Activated T-cell treated with anti-CD3 and anti-CD28 coated beads for 1 hour (primary cell): ENCODE measurements around the gene MKS1.
A peak's percentile ranks its signal among the peaks of the same experiment; 100 is the strongest.

ENCODE experiments used
- DNase-seq: peaks from one replicate; pipeline ENCODE4 v3.0.0-alpha.2; 2020; ENCODE audit warnings: low read depth

MKS1 gene

DNA sequence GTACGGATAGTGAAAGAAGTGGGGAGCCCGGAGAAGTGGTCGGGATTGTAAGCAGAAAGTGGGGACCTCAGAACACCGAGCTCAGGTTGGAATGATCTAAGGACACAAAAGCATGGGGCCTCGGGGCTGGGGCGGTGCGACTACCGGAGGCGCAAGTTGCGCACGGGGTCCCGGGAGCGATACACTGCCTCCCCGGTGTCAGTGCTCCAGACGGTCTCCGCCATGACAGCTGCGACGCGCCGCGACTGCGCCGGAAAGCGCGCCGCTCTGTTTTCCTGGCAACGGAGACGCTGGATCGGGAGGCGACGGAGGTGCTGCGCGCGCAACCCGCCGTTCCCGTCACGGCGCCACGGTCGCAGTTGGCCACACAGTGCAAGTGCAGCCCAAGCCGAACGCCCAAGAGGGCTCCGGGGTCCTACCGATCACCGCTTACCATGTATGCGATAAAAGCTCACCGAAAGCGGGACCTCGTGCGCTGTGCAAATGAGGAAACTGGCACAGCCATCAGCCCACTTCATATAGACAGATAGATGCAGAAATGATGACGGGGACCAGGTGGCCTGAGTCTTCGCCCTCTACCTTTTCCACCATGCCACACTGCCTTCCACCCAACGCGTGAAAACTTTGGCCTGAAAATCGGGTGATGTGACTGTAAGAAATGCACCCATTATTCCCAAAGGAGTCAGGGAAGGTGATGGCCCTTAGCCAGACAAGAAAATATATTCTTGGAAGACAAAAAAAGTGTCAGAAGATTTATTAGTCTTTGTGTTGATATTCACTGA, at the start of gene MKS1:
Gene MKS1 (minus strand): TSS at position 249 of the 782 bp plus-strand sequence. CDS start 25 bp downstream, at position 224.
- DNase-seq = peak; percentile 92

DNA sequence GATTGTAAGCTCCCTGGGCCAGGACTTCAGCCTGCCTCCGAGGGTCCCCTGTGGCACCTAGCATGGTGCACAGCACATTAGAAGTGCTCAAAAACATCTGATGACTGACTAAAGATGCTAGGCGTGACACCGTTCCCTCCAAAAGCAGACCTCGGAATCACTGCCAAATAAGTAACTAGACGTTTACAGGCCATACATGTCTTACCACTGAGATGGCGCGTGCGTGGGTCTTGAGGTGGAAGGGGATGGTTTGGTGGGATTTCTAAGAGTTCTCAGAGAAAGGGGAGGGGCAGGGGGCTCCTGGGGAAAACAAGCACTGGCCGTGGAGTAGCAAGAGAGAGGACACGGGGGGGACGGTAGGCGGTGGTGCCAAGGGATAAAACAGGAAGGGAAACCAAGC, 49.3 kb upstream of the MKS1 start:
- DNase-seq = no peak

- DNase-seq = no peak
These were observed 48.6 kb upstream of the MKS1 start for GRCh38 chr17:58267347-58268324.

- no peak for DNase-seq
These were observed 47.1 kb upstream of the MKS1 start for GRCh38 chr17:58265902-58266875.

- no peak for DNase-seq
These were observed 46.2 kb upstream of the MKS1 start for GRCh38 chr17:58265271-58265670.

DNA sequence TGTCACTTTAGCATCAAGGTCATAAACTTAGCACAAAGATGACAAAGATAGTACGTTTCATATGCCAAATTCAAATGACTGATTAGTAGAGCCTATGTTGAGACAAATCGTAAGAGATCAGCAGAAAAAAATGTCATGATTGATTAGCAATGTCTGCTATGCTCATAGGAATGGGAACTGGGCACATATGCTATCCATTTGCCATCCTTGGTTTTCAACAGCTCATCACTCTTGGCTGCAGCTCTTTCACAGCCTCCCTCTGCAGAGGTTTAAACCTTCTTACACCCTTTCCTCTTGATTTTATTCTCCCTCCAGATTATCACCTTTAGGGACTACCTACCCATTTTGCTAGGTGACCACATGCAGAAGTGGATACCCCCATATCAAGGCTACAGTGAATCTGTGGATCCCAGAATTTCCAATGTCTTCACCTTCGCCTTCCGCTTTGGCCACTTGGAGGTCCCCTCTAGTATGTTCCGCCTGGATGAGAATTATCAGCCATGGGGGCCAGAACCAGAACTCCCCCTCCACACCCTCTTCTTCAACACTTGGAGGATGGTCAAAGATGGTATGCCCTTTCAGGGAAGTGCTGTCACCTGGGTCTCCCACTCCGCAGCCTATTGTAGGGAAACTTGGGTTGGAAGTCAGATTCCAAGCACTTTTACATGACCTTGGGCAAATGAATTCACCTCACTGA, 45.5 kb upstream of the MKS1 start:
- no peak for DNase-seq

- no peak for DNase-seq
These were observed 44.7 kb upstream of the MKS1 start for GRCh38 chr17:58263773-58264172.

GRCh38 chr17:58262149-58262548, 43.1 kb upstream of the MKS1 start:
- no peak for DNase-seq

DNA sequence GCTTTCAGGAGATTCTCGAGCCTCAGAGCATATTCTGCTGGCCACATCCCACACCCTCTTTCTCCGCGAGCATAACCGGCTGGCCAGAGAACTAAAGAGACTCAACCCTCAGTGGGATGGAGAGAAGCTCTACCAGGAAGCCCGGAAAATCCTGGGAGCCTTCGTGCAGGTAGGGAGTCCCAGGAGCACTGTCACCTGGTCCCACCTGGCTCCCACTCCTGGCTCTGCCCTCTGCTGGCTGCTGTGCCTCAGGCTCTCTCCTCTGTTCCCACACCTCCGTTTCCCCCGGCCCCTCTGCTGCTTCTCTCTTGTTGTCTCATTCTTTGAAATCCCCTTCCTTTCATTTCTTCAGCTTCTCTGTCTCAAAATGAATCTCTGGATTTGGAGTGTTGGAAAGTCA, 35.7 kb upstream of the MKS1 start:
- DNase-seq = no peak

GRCh38 chr17:58253082-58253481, 34.0 kb upstream of the MKS1 start:
- DNase-seq = no peak

DNA sequence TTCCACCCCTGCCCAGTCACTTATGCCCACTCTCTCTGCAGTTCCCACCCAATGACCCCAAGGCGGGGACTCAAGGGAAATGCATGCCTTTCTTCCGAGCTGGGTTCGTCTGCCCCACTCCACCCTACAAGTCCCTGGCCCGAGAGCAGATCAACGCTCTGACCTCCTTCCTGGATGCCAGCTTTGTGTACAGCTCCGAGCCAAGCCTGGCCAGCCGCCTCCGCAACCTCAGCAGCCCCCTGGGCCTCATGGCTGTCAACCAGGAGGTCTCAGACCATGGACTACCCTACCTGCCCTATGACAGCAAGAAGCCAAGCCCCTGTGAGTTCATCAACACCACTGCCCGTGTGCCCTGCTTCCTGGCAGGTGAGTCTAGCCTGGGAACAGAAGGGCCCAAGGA, 33.1 kb upstream of the MKS1 start:
- DNase-seq = no peak

DNA sequence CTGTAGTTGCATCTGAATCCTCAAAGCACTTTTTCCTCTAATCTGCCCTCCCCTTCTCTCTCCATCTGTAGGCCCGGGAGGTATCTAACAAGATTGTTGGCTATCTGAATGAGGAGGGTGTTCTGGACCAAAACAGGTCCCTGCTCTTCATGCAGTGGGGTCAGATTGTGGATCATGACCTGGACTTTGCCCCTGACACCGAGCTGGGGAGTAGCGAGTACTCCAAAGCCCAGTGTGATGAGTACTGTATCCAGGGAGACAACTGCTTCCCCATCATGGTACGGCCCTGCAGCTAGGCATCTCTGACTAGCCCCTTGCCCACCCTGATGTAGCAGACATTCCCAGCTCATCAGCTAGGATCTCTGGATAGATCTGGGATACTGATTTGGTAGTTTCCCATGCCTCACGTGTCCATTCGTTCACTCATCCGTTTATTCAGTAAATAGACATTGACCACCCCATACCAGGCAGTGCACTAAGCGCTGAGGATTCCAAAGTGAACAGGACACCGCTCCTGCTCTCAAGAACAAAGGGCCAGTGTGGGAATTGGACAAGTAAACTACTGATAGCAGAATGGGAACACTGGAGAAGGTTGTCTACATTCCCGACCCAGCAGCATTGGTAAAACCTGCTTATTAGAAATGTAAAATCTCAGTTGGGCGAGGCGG, 31.4 kb upstream of the MKS1 start:
- no peak for DNase-seq

- DNase-seq = peak; percentile 65
These were observed 30.4 kb upstream of the MKS1 start for GRCh38 chr17:58249270-58250133.

DNA sequence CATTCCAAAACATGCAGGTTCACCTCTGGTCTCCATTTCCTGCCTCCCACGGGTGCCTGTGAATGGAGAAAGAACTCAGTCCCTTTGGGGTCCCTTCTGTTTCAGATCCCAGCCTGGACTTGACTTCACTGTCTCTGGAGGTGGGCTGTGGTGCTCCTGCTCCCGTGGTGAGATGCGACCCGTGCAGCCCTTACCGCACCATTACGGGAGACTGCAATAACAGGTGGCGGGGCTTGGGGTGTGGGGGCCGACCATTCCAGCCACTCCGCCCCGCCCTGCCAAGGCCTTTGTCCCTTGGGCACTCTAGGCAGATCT, 29.9 kb upstream of the MKS1 start:
- no peak for DNase-seq

DNA sequence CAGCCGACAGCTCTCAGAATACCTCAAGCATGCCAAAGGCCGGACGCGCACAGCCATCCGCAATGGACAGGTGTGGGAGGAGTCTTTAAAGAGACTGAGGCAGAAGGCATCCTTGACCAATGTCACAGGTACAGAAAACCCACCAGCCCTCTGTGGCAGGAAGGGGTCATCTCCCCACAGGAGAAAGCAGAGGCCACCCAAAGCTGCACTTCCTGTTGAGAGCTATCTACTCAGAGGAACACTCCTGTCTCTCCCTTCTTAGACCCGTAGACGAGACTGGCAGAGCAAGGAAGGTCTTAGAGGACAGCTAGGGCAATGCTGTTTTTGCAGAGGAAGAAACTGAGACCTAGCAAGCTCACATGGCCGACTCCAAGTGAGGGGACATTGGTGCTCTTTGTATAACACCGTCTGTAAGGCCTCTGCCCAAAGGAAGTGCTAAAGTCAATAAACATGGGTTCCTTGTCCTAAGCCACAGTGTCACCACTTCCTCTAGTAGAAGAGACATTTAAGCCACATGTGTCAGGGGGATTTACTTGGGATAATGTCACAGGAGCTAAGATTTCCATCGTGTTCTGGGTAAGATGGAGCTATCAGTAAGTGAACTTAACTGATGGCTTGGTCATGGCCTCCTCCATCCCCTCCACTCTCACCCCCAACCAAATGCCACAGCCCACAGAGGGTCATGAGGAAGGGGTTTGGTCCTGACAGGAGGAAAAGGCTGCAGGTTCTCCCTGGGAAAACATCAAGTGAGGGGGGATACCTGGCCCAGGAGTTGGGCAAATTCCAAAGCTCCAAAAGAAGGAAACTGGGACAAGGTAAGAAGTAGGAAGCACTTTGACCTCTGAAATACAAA, 28.7 kb upstream of the MKS1 start:
- DNase-seq = no peak

GRCh38 chr17:58246781-58247180, 27.7 kb upstream of the MKS1 start:
- no peak for DNase-seq

GRCh38 chr17:58246104-58246740, 27.2 kb upstream of the MKS1 start:
- DNase-seq = no peak

DNA sequence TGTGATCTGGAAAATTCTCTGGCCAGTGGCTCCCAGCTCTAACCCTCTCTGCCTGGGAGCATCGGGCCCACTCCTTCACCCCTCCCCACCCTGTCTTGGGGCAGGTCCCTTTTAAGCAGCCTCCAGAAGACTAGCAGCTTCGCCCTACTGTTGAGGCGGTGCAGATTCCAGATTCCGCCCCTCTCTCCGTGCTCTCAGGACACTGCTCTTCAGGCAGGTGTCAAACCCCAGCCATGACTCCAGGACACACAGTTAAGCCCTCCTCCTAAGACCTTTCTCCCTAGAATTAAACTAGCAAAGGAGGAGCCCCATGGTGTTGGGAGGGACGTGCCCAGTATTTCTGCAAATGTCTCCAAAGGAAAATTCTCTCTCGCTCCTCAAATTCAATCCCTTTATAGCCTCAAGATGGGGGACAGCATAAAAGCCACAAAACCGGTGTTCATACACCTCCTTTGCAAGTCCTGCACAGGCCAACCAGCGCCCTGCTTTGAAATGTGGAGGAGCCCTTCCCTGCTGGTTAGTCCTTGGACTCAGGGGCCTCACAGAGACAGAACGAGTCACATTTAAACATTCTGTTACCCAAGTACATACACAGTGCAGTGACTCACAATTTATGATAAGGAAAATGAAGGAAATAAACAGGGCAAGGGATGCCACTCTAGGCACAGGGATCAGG, 26.5 kb upstream of the MKS1 start:
- no peak for DNase-seq
